ENCODE data around the gene DDI2. TPM values are rescaled to one million over a fixed set of nuclear protein-coding genes. Genes with fewer than 3 reads are reported as not detected.

Gene DDI2
- total and polyA plus RNA-seq, 4 donors, result 9.5 to 72.5 (median 42.0) TPM

DNA sequence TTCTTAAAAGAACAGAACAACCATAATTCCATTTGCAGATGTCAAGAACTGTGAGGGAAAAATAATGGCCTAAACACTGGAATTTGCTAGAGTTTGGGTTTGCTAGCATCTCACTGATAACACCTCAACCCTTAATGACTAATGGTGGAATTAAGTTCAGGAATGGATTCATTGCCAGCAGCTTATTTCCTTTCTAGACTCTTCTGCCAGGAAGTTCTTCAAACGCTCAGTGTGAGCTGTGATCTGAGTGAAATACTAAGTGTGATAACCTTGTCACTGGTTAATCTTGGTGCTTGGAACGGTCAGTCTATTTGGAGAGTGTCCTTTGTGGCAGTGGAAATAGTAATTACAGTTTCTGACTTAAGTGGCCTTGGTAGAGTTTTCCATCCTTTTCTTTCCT, 45.2 kb downstream of the DDI2 start:
- Histone ChIP-seq H3K9ac (ENCODE audit: low read depth in 1 of 2, low read length in 2 of 2) (no peak overlapping the region), H3K36me3 (ENCODE audit: control insufficient read depth in 4 of 4, insufficient read depth in 3 of 4, low read depth in 1 of 4, low read length in 3 of 4) (peaks cover 1 to 38% (median 36%) of the 10 kb centered on the region in 4 donors), H3K9me3 (ENCODE audit: control insufficient read depth in 4 of 4, low read length in 3 of 4) (no peaks in the 10 kb centered on the region), H3K4me3 (ENCODE audit: low read depth in 1 of 3, low read length in 3 of 3) (no peak overlapping the region), H3K4me1 (ENCODE audit: control insufficient read depth in 4 of 4, insufficient read depth in 4 of 4, low read length in 3 of 4) (peaks cover 0 to 3% (median 2%) of the 10 kb centered on the region in 4 donors), H3K27ac (ENCODE audit: low read depth in 1 of 2, low read length in 2 of 2) (no peak overlapping the region), H3K27me3 (ENCODE audit: control insufficient read depth in 4 of 4, insufficient read depth in 4 of 4, low read length in 3 of 4) (no peaks in the 10 kb centered on the region)
- 76% methylated on average over 2 of the region's 2 CpGs for WGBS
- no peak for DNase-seq (ENCODE audit: low spot score)
- TF ChIP-seq SP1 (IDR thresholded peaks at IDR 0.05) (no peak), JUND (IDR thresholded peaks at IDR 0.05) (no peak), RXRA (IDR thresholded peaks at IDR 0.05) (no peak), HNF4A (conservative IDR thresholded peaks at IDR 0.05) (no peak), NR2F2 (IDR thresholded peaks at IDR 0.05) (no peak), FOXA2 (IDR thresholded peaks at IDR 0.05) (no peak), YY1 (IDR thresholded peaks at IDR 0.05) (no peak), HNF4G (IDR thresholded peaks at IDR 0.05) (no peak), EGR1 (IDR thresholded peaks at IDR 0.05; ENCODE audit: low read depth in 2 of 2) (no peak), FOXA1 (IDR thresholded peaks at IDR 0.05) (no peak), RAD21 (IDR thresholded peaks at IDR 0.05) (no peak)
- TF ChIP-seq, protein P1, sequence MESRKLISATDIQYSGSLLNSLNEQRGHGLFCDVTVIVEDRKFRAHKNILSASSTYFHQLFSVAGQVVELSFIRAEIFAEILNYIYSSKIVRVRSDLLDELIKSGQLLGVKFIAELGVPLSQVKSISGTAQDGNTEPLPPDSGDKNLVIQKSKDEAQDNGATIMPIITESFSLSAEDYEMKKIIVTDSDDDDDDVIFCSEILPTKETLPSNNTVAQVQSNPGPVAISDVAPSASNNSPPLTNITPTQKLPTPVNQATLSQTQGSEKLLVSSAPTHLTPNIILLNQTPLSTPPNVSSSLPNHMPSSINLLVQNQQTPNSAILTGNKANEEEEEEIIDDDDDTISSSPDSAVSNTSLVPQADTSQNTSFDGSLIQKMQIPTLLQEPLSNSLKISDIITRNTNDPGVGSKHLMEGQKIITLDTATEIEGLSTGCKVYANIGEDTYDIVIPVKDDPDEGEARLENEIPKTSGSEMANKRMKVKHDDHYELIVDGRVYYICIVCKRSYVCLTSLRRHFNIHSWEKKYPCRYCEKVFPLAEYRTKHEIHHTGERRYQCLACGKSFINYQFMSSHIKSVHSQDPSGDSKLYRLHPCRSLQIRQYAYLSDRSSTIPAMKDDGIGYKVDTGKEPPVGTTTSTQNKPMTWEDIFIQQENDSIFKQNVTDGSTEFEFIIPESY (IDR thresholded peaks at IDR 0.05), result no peak
- TF ChIP-seq, protein P2, sequence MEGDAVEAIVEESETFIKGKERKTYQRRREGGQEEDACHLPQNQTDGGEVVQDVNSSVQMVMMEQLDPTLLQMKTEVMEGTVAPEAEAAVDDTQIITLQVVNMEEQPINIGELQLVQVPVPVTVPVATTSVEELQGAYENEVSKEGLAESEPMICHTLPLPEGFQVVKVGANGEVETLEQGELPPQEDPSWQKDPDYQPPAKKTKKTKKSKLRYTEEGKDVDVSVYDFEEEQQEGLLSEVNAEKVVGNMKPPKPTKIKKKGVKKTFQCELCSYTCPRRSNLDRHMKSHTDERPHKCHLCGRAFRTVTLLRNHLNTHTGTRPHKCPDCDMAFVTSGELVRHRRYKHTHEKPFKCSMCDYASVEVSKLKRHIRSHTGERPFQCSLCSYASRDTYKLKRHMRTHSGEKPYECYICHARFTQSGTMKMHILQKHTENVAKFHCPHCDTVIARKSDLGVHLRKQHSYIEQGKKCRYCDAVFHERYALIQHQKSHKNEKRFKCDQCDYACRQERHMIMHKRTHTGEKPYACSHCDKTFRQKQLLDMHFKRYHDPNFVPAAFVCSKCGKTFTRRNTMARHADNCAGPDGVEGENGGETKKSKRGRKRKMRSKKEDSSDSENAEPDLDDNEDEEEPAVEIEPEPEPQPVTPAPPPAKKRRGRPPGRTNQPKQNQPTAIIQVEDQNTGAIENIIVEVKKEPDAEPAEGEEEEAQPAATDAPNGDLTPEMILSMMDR (IDR thresholded peaks at IDR 0.05; ENCODE audit: low read depth, low read length, missing input control), result no peak
- TF ChIP-seq, protein P3, sequence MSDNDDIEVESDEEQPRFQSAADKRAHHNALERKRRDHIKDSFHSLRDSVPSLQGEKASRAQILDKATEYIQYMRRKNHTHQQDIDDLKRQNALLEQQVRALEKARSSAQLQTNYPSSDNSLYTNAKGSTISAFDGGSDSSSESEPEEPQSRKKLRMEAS (IDR thresholded peaks at IDR 0.05), result no peak

DNA sequence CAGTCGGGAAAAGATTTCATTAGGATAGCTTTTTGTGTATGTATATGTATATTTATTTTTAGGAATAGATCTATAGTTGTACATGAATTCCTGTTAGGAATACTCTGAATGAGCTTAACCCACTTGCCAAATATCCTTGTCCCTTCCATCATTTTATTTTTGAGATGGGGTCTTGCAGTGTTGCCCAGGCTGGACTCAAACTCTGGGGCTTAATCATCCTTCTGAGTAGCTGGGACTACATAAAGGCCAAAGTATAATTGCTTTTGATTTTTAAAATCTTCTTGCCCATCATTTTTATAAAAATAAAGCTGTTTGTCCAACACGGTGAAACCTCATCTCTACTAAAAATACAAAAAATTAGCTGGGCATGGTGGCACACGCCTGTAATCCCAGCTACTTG, 46.7 kb downstream of the DDI2 start:
- H3K27me3 ChIP-seq (ENCODE audit: control insufficient read depth in 4 of 4, insufficient read depth in 4 of 4, low read length in 3 of 4), result no peaks in the 10 kb centered on the region
- no peak overlapping the region for H3K4me3 ChIP-seq (ENCODE audit: low read depth in 1 of 3, low read length in 3 of 3)
- H3K4me1 ChIP-seq (ENCODE audit: control insufficient read depth in 4 of 4, insufficient read depth in 4 of 4, low read length in 3 of 4), result peaks cover 2 to 6% (median 4%) of the 10 kb centered on the region in 4 donors
- no peak overlapping the region for H3K27ac ChIP-seq (ENCODE audit: low read depth in 1 of 2, low read length in 2 of 2)
- peaks cover 1 to 36% (median 28%) of the 10 kb centered on the region in 4 donors for H3K36me3 ChIP-seq (ENCODE audit: control insufficient read depth in 4 of 4, insufficient read depth in 3 of 4, low read depth in 1 of 4, low read length in 3 of 4)
- DNase-seq (ENCODE audit: low spot score), result no peak
- H3K9me3 ChIP-seq (ENCODE audit: control insufficient read depth in 4 of 4, low read length in 3 of 4), result no peaks in the 10 kb centered on the region
- 95% methylated on average over 3 of the region's 3 CpGs for WGBS
- H3K9ac ChIP-seq (ENCODE audit: low read depth in 1 of 2, low read length in 2 of 2), result no peak overlapping the region
- TF ChIP-seq HNF4G (IDR thresholded peaks at IDR 0.05) (no peak), HNF4A (conservative IDR thresholded peaks at IDR 0.05) (no peak), EGR1 (IDR thresholded peaks at IDR 0.05; ENCODE audit: low read depth in 2 of 2) (no peak), GABPA (IDR thresholded peaks at IDR 0.05 in 1 of 2, conservative IDR thresholded peaks at IDR 0.05 in 1 of 2) (no peak), NR2F2 (IDR thresholded peaks at IDR 0.05) (no peak), TAF1 (conservative IDR thresholded peaks at IDR 0.05) (no peak), SP1 (IDR thresholded peaks at IDR 0.05) (no peak), YY1 (IDR thresholded peaks at IDR 0.05) (no peak), JUND (IDR thresholded peaks at IDR 0.05) (no peak), RXRA (IDR thresholded peaks at IDR 0.05) (no peak), RAD21 (IDR thresholded peaks at IDR 0.05) (no peak)
- TF ChIP-seq, protein P4, sequence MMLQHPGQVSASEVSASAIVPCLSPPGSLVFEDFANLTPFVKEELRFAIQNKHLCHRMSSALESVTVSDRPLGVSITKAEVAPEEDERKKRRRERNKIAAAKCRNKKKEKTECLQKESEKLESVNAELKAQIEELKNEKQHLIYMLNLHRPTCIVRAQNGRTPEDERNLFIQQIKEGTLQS (IDR thresholded peaks at IDR 0.05), result no peak
- TF ChIP-seq, protein P2 (IDR thresholded peaks at IDR 0.05; ENCODE audit: low read depth, low read length, missing input control), result no peak
- TF ChIP-seq, protein P1 (IDR thresholded peaks at IDR 0.05), result no peak
- TF ChIP-seq, protein P5, sequence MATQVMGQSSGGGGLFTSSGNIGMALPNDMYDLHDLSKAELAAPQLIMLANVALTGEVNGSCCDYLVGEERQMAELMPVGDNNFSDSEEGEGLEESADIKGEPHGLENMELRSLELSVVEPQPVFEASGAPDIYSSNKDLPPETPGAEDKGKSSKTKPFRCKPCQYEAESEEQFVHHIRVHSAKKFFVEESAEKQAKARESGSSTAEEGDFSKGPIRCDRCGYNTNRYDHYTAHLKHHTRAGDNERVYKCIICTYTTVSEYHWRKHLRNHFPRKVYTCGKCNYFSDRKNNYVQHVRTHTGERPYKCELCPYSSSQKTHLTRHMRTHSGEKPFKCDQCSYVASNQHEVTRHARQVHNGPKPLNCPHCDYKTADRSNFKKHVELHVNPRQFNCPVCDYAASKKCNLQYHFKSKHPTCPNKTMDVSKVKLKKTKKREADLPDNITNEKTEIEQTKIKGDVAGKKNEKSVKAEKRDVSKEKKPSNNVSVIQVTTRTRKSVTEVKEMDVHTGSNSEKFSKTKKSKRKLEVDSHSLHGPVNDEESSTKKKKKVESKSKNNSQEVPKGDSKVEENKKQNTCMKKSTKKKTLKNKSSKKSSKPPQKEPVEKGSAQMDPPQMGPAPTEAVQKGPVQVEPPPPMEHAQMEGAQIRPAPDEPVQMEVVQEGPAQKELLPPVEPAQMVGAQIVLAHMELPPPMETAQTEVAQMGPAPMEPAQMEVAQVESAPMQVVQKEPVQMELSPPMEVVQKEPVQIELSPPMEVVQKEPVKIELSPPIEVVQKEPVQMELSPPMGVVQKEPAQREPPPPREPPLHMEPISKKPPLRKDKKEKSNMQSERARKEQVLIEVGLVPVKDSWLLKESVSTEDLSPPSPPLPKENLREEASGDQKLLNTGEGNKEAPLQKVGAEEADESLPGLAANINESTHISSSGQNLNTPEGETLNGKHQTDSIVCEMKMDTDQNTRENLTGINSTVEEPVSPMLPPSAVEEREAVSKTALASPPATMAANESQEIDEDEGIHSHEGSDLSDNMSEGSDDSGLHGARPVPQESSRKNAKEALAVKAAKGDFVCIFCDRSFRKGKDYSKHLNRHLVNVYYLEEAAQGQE (IDR thresholded peaks at IDR 0.05), result no peak
